Fibroblast of lung (primary cell): ENCODE results near the gene MAPKAP1. TPM values are rescaled to one million over a fixed set of nuclear protein-coding genes. Genes with fewer than 3 reads are reported as not detected.

Experiments
- DNase-seq, 2 donors: peaks; one replicate each; pipeline versions ENCODE4 v3.0.0 to v3.0.0-alpha.2; 2010; ENCODE audit warnings: low read depth in 2 of 2
- H2AFZ ChIP-seq: 2 replicates; pipeline ENCODE4 v1.5.1; 2012; ENCODE audit warnings: low read length, control low read depth, inconsistent platforms
- H3K27ac ChIP-seq: 2 replicates; pipeline ENCODE4 v1.5.1; 2011; ENCODE audit warnings: low read length, control low read depth; ENCODE audit not compliant: insufficient read depth
- H3K27me3 ChIP-seq: 2 replicates; pipeline ENCODE4 v1.5.1; 2011; ENCODE audit warnings: mild to moderate bottlenecking, low read length; ENCODE audit not compliant: control insufficient read depth, insufficient read depth
- H3K36me3 ChIP-seq: 2 replicates; pipeline ENCODE4 v1.5.1; 2011; ENCODE audit warnings: low read length; ENCODE audit not compliant: control insufficient read depth, insufficient read depth
- H3K4me1 ChIP-seq: 2 replicates; pipeline ENCODE4 v1.5.1; 2011; ENCODE audit warnings: low read length; ENCODE audit not compliant: control insufficient read depth, insufficient read depth; ENCODE audit errors: extremely low read depth
- H3K4me2 ChIP-seq: 2 replicates; pipeline ENCODE4 v1.5.1; 2011; ENCODE audit warnings: low read length, control low read depth; ENCODE audit not compliant: insufficient read depth; ENCODE audit errors: extremely low read depth
- H3K4me3 ChIP-seq, 4 experiments: fragments of 200-600 bp in 1 of 4; sonication (generic) in 1 of 4; replicated peaks in 1 of 4; 2 replicates each; pipeline ENCODE4 v1.5.1; 2011 to 2016; ENCODE audit warnings: low read length in 4 of 4, low read depth in 3 of 4, mild to moderate bottlenecking in 3 of 4, control low read depth in 2 of 4, inconsistent platforms in 1 of 4, mixed read lengths in 1 of 4; ENCODE audit not compliant: insufficient read depth in 1 of 4; ENCODE audit errors: control extremely low read depth in 1 of 4
- H3K79me2 ChIP-seq: 2 replicates; pipeline ENCODE4 v1.5.1; 2012; ENCODE audit warnings: mild to moderate bottlenecking, low read length, inconsistent platforms; ENCODE audit not compliant: control insufficient read depth, insufficient read depth
- H3K9ac ChIP-seq: 2 replicates; pipeline ENCODE4 v1.5.1; 2011; ENCODE audit warnings: mild to moderate bottlenecking, low read length, control low read depth; ENCODE audit not compliant: insufficient read depth
- H3K9me3 ChIP-seq: 2 replicates; pipeline ENCODE4 v1.5.1; 2012; ENCODE audit warnings: low read depth, low read length; ENCODE audit not compliant: control insufficient read depth, insufficient read depth
- H4K20me1 ChIP-seq: 2 replicates; pipeline ENCODE4 v1.5.1; 2011; ENCODE audit warnings: low read length; ENCODE audit not compliant: control insufficient read depth, insufficient read depth; ENCODE audit errors: extremely low read depth
- EZH2 ChIP-seq: IDR thresholded peaks from 2 replicates; pipeline ENCODE4 v1.5.1; 2012; ENCODE audit warnings: low read length, control low read depth, mild to moderate bottlenecking; ENCODE audit errors: missing control alignments
- polyA plus RNA-seq, 2 donors: library from polyadenylated mRNA; depleted of rRNA in 1 of 2; stranded (reverse) in 1 of 2; unstranded in 1 of 2; fragments of >200 nt; gene quantifications; 2 replicates each; pipeline ENCODE4 v1.2.1, GENCODE V29; 2011 to 2012; ENCODE audit warnings: missing spikeins in 1 of 2
- total RNA-seq: library from RNA; depleted of rRNA; stranded (reverse); fragments of >200 nt; gene quantifications from 2 replicates; pipeline ENCODE4 v1.2.1, GENCODE V29; 2014
- TF ChIP-seq, protein P1 (sequence below), 2 donors: IDR thresholded peaks in 1 of 2; conservative IDR thresholded peaks in 1 of 2; 1 replicate in 1 of 2; 2 replicates in 1 of 2; pipeline ENCODE4 v1.5.1; 2011 to 2012; ENCODE audit warnings: low read length in 2 of 2, control low read depth in 1 of 2, inconsistent platforms in 1 of 2, low read depth in 1 of 2, mild to moderate bottlenecking in 1 of 2

Gene MAPKAP1
- total and polyA plus RNA-seq, 2 donors (not counting 1 experiment from before 2014, with no cell fraction given) = 63.7 to 127 TPM

DNA sequence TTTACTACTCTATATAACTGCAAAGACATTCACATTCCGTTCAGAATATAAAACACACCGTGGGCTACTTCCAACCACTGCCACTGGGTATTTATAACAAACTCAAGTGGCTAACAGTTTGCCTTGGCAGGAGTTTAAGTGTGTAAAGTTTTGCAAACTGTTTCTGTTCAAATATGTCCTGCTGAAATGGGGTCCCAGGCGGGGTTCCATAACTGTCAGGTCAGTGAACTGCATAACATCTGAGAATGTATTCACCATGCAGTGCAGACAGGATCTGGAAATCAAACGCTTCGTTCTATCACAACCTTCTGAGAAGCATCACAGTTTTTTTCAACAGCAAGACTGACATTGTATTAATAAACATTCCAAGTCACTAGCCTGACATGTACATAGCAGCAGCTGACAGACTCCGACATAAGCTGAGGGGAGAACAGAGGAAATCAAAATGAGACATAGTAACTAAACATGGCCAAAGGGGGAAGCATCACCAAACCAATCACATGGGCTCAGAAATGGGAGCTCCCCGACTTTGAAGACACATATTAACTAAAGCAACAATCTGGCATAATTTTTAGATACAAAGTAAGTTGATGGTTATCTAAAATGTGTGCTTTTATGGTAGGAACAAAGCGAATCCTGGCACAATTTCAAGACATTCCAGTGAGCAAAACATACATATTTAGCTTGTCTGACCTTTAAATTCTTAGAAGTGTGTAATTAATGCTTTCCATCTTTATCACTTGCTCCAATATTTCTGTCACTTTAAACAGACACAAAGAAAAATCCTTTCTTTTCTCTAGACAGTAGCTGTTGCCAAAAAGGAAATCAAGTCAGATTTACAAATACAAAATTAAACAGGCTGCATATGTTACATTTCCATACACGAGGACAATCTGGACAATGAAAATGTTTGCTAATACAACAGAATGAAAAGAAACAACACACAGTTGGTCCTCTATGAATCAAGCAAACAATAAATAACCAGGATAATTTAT lies 156.8 kb downstream of the MAPKAP1 start:
- Histone ChIP-seq H3K4me1 (peaks cover 26% of the 10 kb centered on the region), H3K27me3 (no peaks in the 10 kb centered on the region), H3K9ac (no peak overlapping the region), H3K79me2 (no peaks in the 10 kb centered on the region), H3K4me3 (no peak overlapping the region), H3K9me3 (no peaks in the 10 kb centered on the region), H3K36me3 (no peaks in the 10 kb centered on the region), H4K20me1 (peaks cover 2% of the 10 kb centered on the region), H3K27ac (peak overlapping the region; percentile 18), H2AFZ (no peak overlapping the region), H3K4me2 (peak overlapping the region; percentile 75)
- peak; percentile 51 to 81 for DNase-seq
- no peak for TF ChIP-seq EZH2
- TF ChIP-seq, protein P1, sequence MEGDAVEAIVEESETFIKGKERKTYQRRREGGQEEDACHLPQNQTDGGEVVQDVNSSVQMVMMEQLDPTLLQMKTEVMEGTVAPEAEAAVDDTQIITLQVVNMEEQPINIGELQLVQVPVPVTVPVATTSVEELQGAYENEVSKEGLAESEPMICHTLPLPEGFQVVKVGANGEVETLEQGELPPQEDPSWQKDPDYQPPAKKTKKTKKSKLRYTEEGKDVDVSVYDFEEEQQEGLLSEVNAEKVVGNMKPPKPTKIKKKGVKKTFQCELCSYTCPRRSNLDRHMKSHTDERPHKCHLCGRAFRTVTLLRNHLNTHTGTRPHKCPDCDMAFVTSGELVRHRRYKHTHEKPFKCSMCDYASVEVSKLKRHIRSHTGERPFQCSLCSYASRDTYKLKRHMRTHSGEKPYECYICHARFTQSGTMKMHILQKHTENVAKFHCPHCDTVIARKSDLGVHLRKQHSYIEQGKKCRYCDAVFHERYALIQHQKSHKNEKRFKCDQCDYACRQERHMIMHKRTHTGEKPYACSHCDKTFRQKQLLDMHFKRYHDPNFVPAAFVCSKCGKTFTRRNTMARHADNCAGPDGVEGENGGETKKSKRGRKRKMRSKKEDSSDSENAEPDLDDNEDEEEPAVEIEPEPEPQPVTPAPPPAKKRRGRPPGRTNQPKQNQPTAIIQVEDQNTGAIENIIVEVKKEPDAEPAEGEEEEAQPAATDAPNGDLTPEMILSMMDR (conservative IDR thresholded peaks at IDR 0.05 in 1 of 2, IDR thresholded peaks at IDR 0.05 in 1 of 2; ENCODE audit: low read depth in 1 of 2, low read length in 2 of 2) = no peak

DNA sequence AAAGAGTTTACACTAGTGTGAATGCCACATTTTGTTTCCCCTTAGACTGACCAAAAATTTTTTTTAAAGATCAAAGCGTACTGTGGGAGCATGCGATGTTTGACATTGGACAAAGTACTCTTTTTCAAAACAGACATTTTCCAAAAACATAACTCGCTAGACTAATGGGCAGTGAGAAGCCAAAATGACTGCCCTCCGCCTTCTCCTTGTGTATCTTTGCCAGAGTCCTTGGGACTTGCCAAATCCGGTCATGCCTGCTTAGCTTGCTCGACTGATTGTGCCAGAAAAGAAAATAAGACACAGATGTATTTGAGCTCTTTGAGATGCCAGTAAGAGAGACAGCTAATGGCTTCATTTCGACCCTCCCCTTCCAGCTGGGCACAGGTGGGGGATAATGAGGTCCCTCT lies 157.5 kb downstream of the MAPKAP1 start:
- H3K4me2 ChIP-seq = peak overlapping the region; percentile 75
- H2AFZ ChIP-seq = no peak overlapping the region
- H3K27ac ChIP-seq = peak overlapping the region; percentile 15
- H3K27me3 ChIP-seq = no peaks in the 10 kb centered on the region
- H3K9me3 ChIP-seq = no peaks in the 10 kb centered on the region
- no peaks in the 10 kb centered on the region for H3K36me3 ChIP-seq
- H4K20me1 ChIP-seq = peaks cover 2% of the 10 kb centered on the region
- DNase-seq = peak; percentile 71 to 78
- no peak overlapping the region for H3K4me3 ChIP-seq
- TF ChIP-seq, protein P1 (conservative IDR thresholded peaks at IDR 0.05 in 1 of 2, IDR thresholded peaks at IDR 0.05 in 1 of 2; ENCODE audit: low read depth in 1 of 2, low read length in 2 of 2) = no peak
- no peak for TF ChIP-seq EZH2
- H3K4me1 ChIP-seq = peaks cover 31% of the 10 kb centered on the region
- no peak overlapping the region for H3K9ac ChIP-seq
- no peaks in the 10 kb centered on the region for H3K79me2 ChIP-seq

DNA sequence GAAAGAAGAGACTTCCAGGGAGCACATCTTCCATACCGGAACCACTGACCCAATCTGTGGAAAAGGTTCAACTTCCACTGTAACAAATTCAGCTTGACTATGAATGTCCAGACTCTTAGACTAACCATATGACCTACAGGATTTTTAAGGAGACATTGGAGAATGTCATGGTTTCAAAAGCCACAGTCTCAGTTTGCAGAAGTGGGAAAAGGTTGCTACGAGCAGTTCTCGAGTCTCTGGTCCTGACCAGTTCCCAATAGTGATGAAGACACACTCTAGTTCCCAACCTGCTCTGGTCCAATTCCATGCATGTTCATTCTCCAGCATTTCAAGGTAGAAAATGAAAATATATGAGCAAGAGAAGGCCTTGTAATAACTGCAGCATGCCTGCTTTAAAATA lies 158.0 kb downstream of the MAPKAP1 start:
- no peak overlapping the region for H2AFZ ChIP-seq
- H4K20me1 ChIP-seq = peaks cover 2% of the 10 kb centered on the region
- no peak overlapping the region for H3K9ac ChIP-seq
- no peak for TF ChIP-seq EZH2
- TF ChIP-seq, protein P1 (conservative IDR thresholded peaks at IDR 0.05 in 1 of 2, IDR thresholded peaks at IDR 0.05 in 1 of 2; ENCODE audit: low read depth in 1 of 2, low read length in 2 of 2) = no peak
- peaks cover 32% of the 10 kb centered on the region for H3K4me1 ChIP-seq
- peak overlapping the region; percentile 15 for H3K27ac ChIP-seq
- no peaks in the 10 kb centered on the region for H3K9me3 ChIP-seq
- DNase-seq = no peak
- H3K4me2 ChIP-seq = peak overlapping the region; percentile 75
- no peaks in the 10 kb centered on the region for H3K27me3 ChIP-seq
- H3K79me2 ChIP-seq = no peaks in the 10 kb centered on the region
- H3K4me3 ChIP-seq = no peak overlapping the region
- no peaks in the 10 kb centered on the region for H3K36me3 ChIP-seq
